SH-SY5Y (cell line): ENCODE data around the gene VASP.

Experiments used
- GATA2 ChIP-seq: IDR thresholded peaks from 2 replicates; pipeline ENCODE4 v1.6.1; 2011; ENCODE audit warnings: mild to moderate bottlenecking, low read depth, low read length
- GATA3 ChIP-seq: IDR thresholded peaks from 2 replicates; pipeline ENCODE4 v1.6.1; 2011; ENCODE audit warnings: low read depth, mild to moderate bottlenecking, low read length, moderate library complexity

GRCh38 chr19:45515807-45516401, 8.6 kb downstream of the VASP start:
- no peak for TF ChIP-seq GATA3
- TF ChIP-seq GATA2 = no peak
